ENCODE measurements around the gene ARID2. TPM values are rescaled to one million over a fixed set of nuclear protein-coding genes. Genes with fewer than 3 reads are reported as not detected.

ARID2 gene
- total and polyA plus RNA-seq, 2 donors from 2014 or later = 4.4 to 35.7 TPM

DNA sequence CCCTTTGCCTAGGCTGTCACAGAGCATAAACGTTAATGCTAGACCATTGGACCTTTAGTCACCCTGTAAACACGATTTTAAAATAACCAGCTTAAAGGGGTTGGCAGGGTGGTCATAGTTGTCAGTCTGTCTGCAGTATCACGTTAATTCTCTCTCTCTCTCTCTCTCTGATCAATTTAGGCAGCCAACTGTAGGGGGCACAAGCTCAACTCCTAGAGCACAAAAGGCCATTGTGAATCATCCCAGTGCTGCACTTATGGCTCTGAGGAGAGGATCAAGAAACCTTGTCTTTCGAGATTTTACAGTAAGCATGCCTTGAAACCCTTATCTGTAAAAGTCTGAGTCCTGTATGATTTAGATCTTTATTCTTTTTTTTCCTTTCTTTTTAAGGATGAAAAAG is 163.7 kb downstream of the ARID2 start:
- TF ChIP-seq, protein P1, sequence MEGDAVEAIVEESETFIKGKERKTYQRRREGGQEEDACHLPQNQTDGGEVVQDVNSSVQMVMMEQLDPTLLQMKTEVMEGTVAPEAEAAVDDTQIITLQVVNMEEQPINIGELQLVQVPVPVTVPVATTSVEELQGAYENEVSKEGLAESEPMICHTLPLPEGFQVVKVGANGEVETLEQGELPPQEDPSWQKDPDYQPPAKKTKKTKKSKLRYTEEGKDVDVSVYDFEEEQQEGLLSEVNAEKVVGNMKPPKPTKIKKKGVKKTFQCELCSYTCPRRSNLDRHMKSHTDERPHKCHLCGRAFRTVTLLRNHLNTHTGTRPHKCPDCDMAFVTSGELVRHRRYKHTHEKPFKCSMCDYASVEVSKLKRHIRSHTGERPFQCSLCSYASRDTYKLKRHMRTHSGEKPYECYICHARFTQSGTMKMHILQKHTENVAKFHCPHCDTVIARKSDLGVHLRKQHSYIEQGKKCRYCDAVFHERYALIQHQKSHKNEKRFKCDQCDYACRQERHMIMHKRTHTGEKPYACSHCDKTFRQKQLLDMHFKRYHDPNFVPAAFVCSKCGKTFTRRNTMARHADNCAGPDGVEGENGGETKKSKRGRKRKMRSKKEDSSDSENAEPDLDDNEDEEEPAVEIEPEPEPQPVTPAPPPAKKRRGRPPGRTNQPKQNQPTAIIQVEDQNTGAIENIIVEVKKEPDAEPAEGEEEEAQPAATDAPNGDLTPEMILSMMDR (IDR thresholded peaks at IDR 0.05; ENCODE audit: borderline replicate concordance, extremely low read depth, insufficient read depth) = no peak

DNA sequence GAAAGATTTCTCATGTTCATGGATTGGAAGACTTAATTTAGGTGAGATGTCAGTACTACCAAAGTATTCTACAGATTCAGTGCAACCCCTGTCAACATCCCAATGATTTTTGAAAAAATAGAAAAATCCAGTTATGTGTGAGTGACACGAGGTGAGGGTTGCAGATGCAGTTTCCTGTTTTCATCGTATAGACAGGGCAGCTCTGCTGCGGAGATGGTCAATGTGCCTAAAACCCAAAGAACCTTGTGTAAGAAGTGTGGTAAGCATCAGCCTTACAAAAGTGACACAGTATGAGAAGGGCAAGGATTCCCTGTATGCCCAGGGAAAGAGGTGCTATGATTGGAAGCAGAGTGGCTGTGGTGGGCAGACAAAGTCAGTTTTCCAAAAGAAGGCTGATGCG is 166.5 kb downstream of the ARID2 start:
- peaks cover 11 to 18% (median 13%) of the 10 kb centered on the region in 3 donors for H3K36me3 ChIP-seq (ENCODE audit: control insufficient read depth in 2 of 3, insufficient read depth in 3 of 3, low read length in 3 of 3)
- no peaks in the 10 kb centered on the region for H3K4me1 ChIP-seq (ENCODE audit: control insufficient read depth in 2 of 3, insufficient read depth in 2 of 3, low read depth in 1 of 3, low read length in 3 of 3)
- no peaks in the 10 kb centered on the region for H3K9me3 ChIP-seq (ENCODE audit: control insufficient read depth in 2 of 3, insufficient read depth in 1 of 3, low read length in 3 of 3)
- TF ChIP-seq, protein P1 (IDR thresholded peaks at IDR 0.05; ENCODE audit: borderline replicate concordance, extremely low read depth, insufficient read depth) = no peak
- no peak for DNase-seq
- H3K9ac ChIP-seq (ENCODE audit: low read length in 3 of 3) = no peak overlapping the region
- FAIRE-seq = no peak
- intact Hi-C loops (cut with DNase I) = no loop called here
- H3K27me3 ChIP-seq (ENCODE audit: control insufficient read depth, insufficient read depth, low read length) = no peaks in the 10 kb centered on the region
- H3K4me3 ChIP-seq (ENCODE audit: low read length in 3 of 3) = no peak overlapping the region
- H3K27ac ChIP-seq (ENCODE audit: low read depth in 2 of 2, low read length in 2 of 2) = no peak overlapping the region

More for the DNA sequence above, 163.7 kb downstream of the ARID2 start:
- intact Hi-C loops (cut with DNase I) = no loop called here
- Histone ChIP-seq H3K27ac (ENCODE audit: low read depth in 2 of 2, low read length in 2 of 2) (no peak overlapping the region), H3K4me1 (ENCODE audit: control insufficient read depth in 2 of 3, insufficient read depth in 2 of 3, low read depth in 1 of 3, low read length in 3 of 3) (no peaks in the 10 kb centered on the region), H3K9me3 (ENCODE audit: control insufficient read depth in 2 of 3, insufficient read depth in 1 of 3, low read length in 3 of 3) (no peaks in the 10 kb centered on the region), H3K4me3 (ENCODE audit: low read length in 3 of 3) (no peak overlapping the region), H3K9ac (ENCODE audit: low read length in 3 of 3) (no peak overlapping the region), H3K36me3 (ENCODE audit: control insufficient read depth in 2 of 3, insufficient read depth in 3 of 3, low read length in 3 of 3) (peaks cover 11 to 18% (median 13%) of the 10 kb centered on the region in 3 donors), H3K27me3 (ENCODE audit: control insufficient read depth, insufficient read depth, low read length) (no peaks in the 10 kb centered on the region)
- FAIRE-seq (no peak), DNase-seq (no peak)

- intact Hi-C loops (cut with DNase I) = no loop called here
- DNase-seq (no peak), FAIRE-seq (no peak)
- H3K9me3 ChIP-seq (ENCODE audit: control insufficient read depth in 2 of 3, insufficient read depth in 1 of 3, low read length in 3 of 3) = no peaks in the 10 kb centered on the region
- no peak overlapping the region for H3K4me3 ChIP-seq (ENCODE audit: low read length in 3 of 3)
- TF ChIP-seq, protein P1 (IDR thresholded peaks at IDR 0.05; ENCODE audit: borderline replicate concordance, extremely low read depth, insufficient read depth) = no peak
- no peaks in the 10 kb centered on the region for H3K4me1 ChIP-seq (ENCODE audit: control insufficient read depth in 2 of 3, insufficient read depth in 2 of 3, low read depth in 1 of 3, low read length in 3 of 3)
- H3K27me3 ChIP-seq (ENCODE audit: control insufficient read depth, insufficient read depth, low read length) = no peaks in the 10 kb centered on the region
- no peak overlapping the region for H3K27ac ChIP-seq (ENCODE audit: low read depth in 2 of 2, low read length in 2 of 2)
- no peak overlapping the region for H3K9ac ChIP-seq (ENCODE audit: low read length in 3 of 3)
- H3K36me3 ChIP-seq (ENCODE audit: control insufficient read depth in 2 of 3, insufficient read depth in 3 of 3, low read length in 3 of 3) = peaks cover 7 to 16% (median 8%) of the 10 kb centered on the region in 3 donors
Measured at GRCh38 chr12:45898094-45898493, 168.6 kb downstream of the ARID2 start.

DNA sequence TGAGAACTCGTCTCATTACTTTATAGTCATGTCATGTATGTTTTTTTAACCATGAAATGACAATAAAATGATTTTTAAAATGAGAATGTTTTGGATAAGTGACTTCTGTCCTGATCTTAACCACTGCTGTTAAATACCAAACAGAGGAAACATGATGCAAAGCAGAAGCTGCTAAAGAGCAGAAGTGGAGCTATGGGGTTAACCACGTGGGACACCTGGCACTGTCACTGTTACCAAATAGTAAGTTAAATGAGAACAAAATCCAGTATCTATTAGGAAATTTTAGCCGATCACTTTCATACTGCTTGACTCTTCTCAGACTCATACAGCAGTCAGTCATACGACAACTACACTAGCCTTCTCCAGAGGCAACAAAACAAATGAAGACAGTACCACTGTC is 178.4 kb downstream of the ARID2 start:
- Histone ChIP-seq H3K27me3 (ENCODE audit: control insufficient read depth, insufficient read depth, low read length) (no peaks in the 10 kb centered on the region), H3K4me1 (ENCODE audit: control insufficient read depth in 2 of 3, insufficient read depth in 2 of 3, low read depth in 1 of 3, low read length in 3 of 3) (no peaks in the 10 kb centered on the region), H3K4me3 (ENCODE audit: low read length in 3 of 3) (no peak overlapping the region), H3K9ac (ENCODE audit: low read length in 3 of 3) (no peak overlapping the region), H3K36me3 (ENCODE audit: control insufficient read depth in 2 of 3, insufficient read depth in 3 of 3, low read length in 3 of 3) (peaks cover 0 to 14% (median 0%) of the 10 kb centered on the region in 3 donors), H3K27ac (ENCODE audit: low read depth in 2 of 2, low read length in 2 of 2) (no peak overlapping the region), H3K9me3 (ENCODE audit: control insufficient read depth in 2 of 3, insufficient read depth in 1 of 3, low read length in 3 of 3) (no peaks in the 10 kb centered on the region)
- intact Hi-C loops (cut with DNase I) = no loop called here
- TF ChIP-seq, protein P1 (IDR thresholded peaks at IDR 0.05; ENCODE audit: borderline replicate concordance, extremely low read depth, insufficient read depth) = no peak
- DNase-seq = no peak
- FAIRE-seq = no peak
